COLO829 (cell line): ENCODE measurements around the gene IGFBP7.

Experiments
- DNase-seq: peaks from one replicate; pipeline ENCODE4 v3.0.0; 2012; ENCODE audit warnings: low spot score

Gene IGFBP7, protein sequence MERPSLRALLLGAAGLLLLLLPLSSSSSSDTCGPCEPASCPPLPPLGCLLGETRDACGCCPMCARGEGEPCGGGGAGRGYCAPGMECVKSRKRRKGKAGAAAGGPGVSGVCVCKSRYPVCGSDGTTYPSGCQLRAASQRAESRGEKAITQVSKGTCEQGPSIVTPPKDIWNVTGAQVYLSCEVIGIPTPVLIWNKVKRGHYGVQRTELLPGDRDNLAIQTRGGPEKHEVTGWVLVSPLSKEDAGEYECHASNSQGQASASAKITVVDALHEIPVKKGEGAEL

DNA sequence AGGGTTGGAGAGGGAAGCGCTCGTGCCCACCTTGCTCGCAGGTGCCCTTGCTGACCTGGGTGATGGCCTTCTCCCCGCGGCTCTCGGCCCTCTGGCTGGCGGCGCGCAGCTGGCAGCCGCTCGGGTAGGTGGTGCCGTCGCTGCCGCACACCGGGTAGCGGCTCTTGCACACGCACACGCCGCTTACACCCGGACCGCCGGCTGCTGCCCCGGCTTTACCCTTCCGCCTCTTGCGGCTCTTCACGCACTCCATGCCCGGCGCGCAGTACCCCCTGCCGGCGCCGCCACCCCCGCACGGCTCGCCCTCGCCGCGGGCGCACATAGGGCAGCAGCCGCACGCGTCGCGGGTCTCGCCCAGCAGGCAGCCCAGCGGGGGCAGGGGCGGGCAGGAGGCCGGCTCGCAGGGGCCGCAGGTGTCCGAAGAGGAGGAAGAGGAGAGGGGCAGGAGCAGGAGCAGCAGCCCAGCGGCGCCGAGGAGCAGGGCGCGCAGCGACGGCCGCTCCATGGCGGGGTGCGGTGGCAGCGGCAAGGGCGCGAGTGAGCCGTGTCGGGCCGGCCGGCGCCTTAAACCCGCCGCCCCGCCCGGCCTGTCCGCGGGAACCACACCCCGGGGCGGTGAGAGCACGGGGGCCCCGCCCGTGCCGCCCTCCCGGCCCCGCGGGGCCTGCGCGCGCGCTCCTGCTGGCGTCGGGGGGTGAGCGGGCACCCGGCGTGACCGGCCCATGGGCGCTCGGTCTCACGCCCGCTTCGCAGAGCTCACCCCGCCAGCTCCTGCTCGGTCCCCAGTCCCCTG, at the start of gene IGFBP7:
Gene IGFBP7, minus strand, starts transcription at position 539 of the 793 bp plus-strand sequence. Its CDS starts 34 bp downstream, at position 505.
- DNase-seq = no peak

DNA sequence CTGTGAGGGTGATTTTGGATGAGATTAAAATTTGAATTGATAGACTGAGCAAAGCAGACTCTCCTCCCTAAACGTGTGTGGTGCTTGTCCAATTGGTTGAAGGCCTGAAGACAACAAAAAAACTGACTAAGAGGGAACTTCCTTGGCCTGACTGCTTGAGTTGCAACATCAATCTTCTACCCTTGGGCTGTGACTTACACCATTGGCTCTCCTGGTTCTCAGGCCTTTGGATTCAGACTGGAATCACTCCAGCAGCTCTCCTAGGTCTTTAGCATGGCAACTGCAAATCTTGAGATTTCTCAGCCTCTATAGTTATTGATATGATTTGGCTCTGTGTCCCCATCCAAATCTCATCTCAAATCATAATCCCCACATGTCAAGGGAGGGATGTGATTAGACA, 49.7 kb upstream of the IGFBP7 start:
- no peak for DNase-seq

DNA sequence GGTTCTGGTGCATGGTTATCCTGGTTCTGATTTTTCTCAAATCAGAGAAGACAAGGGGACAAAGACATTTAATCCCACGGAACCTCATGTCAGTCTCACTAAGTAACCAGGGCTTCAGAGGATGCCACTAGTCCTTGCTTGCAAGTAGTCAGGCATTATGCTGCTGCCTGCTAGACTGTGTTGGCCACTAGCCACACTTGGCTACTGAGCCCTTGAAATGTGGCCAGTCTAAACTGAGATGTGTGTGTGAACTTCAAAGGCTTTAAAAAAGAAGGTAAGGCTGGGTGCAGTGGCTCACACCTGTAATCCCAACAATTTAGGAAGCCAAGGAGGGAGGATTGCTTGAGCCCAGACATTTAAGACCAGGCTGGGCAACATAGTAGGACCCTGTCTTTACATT, 48.6 kb upstream of the IGFBP7 start:
- no peak for DNase-seq

DNA sequence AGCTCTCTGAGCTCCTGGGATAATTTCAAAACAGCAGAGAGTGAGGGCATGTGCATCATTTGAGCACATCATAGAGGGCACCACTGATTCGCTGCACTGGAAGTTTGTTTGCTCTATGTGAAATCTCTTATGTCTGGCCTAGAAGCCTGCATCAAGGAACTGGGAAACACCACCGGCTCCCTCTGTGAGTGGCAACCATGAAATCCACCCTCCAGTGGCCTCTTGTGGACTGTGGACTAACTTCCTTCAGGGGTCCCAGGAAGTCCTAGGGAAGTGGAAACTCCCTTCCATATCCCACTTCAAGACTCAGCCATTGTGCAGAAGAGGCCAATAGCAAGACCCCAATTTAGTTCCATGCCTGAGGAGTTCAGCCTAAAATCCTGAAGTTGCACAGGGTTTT, 48.0 kb upstream of the IGFBP7 start:
- DNase-seq = no peak

DNA sequence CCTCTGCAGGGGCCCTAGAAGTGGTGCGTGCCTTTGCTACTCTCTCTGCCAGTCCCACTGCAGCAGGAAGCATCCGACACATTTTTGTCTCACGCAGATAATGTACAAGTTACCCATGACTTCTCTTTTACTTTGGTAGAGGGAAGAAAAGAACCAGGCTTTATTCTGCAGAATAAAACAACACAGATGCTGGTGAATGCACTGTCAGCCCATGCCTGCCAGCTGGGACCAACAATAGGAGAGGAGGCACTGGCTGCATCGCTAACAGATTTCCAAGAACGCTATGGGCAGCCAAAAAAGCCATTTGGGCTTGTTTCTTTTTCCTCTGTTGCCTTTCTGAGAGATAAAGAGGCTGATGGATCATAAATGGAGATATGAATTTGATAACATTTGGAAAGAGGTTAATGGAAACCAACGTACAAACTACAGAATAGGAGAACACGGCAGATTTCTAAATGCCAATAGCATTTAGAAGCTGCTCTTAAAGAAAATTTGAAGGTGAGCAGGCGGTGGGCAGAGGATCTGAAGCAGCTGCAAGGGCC, 47.5 kb upstream of the IGFBP7 start:
- DNase-seq = no peak

DNA sequence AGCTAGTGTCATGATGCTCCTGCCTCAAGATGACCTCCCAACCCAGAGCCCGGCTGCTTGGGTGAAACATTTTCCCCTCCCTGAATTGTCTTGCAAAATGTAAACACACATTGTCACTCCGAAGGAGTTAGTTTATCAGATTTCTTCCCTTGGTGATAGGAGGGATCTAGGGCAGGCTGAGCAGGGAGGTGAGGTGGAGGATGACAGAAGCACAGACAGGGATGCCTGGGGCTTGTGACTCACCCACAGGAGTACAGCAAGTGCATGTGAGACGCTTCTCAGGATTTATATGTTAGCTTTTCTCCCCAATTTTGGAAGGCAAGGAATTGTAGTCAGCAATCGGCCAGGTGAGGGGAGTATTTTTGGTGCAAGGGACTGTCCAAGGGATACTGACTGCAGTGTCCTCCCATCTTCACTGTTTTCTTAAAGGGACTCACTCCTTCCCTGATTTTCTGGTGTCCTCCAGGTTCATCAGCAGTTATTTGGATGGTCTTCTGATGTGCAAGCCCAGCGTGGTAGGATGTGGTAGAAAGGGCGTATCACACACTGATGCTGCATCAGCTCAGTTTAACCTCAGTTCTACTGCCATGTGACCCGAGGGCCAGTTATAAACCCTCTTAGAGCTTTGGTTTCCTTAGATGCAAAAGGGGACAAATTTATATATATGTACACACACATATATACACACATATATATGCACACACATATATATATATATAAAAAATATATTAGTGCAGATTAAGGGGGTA, 46.2 kb upstream of the IGFBP7 start:
- DNase-seq = no peak

DNA sequence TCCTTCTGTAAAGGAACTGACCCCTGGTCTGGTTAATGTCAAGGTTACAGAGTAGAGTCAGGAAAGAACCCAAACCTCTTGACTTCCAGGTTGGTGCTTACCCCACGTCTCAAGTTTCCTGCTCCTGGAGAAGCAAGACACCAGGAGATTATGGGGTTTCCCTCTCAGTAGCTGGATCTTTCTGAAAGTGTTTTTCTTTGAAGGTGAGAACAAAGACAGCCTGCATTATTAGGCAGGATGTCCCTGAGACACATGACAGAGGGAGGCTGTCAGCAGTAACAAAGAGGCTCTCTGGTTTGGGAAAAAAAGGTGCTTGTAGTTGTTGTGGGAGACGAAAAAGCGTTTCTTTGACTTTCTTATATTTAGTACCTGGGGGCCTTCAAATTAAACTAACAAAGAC, 44.7 kb upstream of the IGFBP7 start:
- no peak for DNase-seq

DNA sequence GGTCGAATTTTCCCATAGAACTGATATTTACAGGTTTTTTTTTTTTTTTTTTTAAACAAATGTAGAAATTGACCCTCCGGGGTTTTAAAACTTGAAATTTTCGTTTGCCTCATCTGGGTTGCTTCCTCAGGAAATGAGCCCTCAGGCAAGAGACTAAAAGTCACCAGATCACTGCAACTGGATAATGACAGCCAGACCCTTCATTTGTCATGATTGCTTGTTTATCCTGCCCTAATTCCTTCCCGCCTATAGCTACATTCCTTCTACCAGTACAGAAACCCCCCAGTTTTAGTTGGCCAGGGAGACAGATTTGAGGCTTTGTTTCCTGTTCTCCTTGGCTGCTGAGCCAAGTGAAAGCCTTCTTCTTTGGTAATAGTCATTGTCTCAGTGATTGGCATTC, 44.0 kb upstream of the IGFBP7 start:
- DNase-seq = no peak

DNA sequence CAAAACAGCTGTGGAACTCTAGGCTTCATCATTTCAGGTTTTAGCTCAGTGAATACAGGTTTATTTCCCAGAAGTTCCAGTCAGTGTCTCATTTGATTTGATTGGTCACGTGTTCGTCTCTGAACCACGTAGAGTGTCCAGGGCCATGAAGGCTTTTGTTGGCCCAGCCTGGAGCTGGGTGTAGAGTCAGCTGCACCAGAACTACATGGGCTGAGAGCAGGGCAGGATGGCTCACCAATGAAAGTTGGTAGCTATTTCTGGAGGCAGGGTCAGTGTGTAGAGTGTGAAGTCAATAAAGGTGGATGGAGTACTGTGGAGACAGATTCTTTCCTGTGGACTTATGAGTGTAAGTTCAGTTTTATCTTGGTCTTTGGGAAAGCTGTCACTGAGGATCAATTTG, 43.0 kb upstream of the IGFBP7 start:
- no peak for DNase-seq

DNA sequence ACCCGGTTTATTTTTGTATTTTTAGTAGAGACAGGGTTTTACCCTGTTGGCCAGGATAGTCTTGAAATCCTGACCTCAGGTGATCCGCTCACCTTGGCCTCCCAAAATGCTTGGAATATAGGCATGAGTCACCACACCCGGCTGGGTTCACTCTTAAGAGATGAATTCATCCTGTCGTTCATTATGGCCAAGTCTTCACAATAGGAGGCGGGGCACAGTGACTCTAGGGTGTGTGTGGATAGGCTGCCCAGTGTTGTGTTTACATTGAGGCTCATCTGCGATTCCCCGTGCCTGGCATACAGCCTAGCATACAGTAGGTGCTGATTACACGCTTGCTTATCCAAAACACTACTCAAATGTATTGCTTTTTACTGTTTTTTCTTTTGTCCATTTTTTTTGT, 41.3 kb upstream of the IGFBP7 start:
- no peak for DNase-seq

DNA sequence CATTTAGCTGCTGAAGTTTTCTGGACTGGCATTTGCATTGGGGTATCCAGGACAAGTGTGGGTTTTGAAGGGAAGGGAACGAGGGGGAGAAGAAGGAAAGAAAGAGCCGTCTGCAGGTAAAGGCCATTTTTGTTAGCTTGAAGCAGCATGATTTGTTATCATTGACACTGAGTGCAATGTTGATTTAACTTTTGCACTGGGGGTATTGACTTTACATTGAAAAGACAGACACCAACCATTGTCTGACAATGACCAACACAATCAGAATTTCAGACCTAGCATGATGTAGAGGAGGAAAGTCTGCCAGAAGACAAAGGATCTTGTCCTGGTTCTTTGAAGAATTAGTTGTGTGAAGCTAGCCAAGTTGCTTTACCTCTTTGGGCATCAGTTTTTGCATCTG, 39.6 kb upstream of the IGFBP7 start:
- no peak for DNase-seq

DNA sequence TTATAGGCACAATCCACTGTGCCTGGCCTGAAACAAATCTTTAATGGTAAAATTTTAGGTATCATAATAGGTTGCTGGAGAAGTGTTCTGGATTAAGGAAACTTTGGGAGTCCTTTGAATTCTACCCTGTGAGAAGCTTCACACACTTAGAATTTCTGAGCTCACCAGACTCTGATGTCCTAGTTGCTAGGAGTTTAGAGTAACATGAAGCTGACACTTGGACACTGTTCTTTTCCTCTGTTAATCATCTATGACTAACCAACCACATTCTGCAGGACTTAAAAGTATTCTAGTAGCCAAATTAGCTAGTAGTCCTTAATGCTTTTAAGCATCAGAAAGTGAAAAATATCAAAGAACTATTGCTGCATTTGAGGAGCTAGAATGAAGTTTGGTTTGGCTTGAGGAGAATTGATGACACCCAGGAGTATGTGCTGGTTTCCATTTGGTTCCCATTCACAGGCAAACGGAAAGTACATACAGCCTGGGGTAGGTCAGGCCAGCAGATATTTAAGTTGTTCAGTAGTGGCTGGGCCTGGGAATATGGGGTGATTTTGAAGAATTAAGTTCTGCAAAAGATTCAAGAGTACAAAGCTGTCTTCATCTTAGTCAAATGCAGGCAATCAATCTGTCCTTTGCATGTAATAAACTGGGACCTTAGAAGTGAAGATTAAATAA, 38.8 kb upstream of the IGFBP7 start:
- no peak for DNase-seq

DNA sequence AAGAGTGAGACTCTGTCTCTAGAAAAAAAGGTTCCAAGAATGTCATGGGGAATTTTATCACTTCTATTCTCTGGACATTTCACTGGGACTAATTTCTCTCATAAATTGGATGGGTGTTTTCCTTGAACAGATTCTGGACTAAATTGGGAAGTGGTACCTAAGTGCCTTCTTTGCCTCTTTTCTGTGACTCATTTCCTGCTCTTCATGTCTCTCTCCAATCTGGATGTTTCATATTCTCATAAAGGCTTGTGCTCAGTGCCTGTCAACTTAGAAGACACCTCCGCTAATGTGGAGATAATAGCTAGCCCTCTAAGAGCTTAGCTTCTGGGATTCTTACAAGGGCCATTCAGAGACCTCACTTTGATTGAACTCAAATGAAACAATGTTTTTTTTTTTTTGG, 38.0 kb upstream of the IGFBP7 start:
- DNase-seq = no peak

DNA sequence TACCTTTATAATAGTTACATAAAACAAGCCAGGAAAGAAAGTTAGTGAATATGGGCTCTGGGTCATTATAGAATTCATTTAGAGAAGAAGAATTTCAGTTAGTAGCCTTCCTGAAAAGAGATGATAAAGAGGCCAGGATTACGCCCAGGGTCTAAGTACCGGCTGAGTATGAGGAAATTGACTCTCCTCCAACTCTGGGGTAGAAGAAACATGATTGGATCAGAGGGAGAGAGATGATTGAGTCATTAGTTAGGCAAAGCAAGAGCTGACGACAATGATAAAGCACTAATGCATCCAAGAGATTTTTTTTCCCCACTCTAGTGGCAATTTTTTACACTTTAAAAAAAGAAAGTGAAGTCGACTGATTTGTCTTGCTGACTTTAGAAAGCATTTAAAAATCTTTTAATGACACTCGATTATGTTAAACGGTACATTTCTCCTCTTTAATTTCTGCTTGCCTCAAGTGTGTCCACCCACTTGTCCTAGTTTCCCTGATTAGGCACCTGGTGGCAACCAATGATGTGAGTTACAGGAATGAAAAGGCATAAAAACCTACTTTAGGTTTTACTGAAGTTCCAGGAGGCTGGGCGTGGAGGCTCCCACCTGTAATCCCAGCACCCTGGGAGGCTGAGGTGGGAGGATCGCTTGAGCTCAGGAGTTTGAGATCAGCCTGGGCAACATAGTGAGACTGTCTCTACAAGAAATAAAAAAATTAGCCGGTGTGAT, 37.3 kb upstream of the IGFBP7 start:
- DNase-seq = no peak

DNA sequence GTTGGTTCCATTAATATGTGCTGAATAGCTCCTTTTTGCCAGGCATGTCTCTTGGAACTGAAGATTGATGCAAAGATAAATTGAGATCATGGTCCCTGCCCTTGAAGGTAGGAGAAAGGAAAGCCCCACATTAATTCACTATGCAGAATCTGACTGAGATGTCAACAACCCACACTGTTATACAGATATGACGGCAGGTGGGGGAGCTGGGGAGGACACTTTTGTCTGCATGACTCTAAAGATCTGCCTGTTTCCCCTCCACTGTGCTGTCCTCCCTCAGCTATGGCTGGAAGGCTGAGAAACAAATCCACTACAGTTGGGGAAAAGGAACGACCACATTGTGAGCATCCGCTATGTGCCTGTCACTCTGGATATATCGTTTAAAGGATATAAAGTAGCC, 36.3 kb upstream of the IGFBP7 start:
- DNase-seq = no peak

DNA sequence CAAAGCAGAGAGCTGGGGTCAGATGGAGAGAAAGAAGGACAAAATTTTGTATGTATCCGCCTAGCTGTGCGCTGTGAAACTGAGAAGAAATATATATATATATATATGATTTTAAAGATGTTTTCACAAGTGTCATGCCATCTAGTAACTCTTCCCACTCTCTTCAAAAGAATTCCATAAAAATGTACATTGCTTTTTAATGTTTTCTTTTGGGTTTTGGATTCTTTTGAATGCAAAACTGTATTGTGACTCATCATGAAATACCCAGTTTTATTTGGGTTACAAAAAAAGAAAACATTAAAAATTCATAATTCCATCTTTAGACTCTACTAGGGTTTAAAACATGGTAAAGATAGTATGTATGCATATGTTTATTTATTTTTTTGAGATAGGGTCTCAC, 34.3 kb upstream of the IGFBP7 start:
- DNase-seq = no peak

DNA sequence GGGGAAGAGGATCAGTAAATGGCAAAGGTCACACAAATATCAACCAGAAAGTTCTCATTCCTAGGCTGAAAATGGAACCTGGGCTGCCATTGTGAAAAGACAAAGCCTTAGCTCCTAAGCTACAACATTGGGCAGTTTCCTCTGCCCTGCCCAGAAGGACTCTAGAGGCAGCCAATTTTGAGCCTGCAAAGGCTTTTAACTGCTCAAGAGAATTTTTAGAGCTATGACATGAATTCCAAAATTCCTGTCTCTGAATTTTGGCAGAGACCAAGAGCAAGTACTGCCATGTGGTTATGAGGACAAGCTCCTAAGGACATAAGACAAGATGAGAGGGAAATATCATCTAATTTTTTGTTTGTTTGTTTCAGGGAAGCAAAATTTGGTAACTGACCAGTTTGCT, 29.6 kb upstream of the IGFBP7 start:
- DNase-seq = no peak

DNA sequence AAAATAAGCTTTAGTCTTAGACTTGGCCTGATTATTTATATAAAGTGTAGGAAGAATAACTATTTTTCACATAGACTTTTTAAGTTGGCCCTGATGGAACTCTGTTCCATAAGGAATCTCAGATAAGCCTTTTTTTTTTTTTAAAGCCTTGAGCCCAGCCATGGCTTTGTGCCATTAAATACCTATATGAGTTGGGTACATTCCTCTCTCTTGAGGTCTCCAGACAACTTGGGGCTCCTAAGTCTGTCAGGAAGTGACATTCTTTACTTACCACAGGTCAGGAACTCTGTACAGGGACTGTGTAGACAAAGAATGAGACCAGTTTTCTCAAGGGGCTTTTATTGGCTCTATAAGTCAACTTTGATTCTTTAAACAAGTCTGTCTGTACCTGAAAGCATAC, 27.1 kb upstream of the IGFBP7 start:
- no peak for DNase-seq

DNA sequence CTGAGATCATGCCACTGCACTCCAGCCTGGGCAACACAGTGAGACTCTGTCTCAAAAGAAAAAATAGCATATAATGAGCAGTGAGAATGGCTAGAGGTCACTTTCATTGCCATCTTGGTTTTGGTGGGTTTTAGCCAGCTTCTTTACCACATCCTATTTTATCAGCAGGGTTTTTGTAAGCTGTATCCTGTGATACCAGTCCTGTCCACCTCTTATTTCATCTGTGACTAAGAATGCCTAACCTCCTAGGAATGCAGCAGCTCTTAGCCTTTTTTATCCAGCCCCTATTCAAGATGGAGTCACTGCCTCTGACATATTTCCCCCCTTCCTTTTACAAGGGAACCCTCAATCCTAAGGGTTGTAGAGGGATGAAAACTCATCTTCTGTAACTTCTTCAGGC, 26.1 kb upstream of the IGFBP7 start:
- DNase-seq = no peak

DNA sequence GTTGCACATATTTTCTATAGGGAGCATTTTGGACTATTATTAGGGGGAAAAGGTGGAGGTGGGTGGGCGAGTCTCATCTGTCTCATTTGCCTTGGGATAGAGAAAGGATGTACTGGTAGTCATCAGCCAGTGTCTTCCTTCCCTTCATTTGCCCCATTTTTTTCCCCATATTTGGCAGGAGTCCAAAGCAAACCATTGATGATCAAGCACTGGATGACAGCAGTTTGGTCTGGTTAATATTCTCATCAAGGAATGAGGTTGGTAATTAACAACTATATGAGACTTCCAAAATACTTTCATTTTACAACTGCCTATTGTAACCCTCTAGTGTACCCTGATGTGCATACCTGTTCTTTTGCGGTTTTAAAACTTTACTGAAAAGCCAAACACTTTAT, 22.6 kb upstream of the IGFBP7 start:
- DNase-seq = no peak
